Endothelial cell of umbilical vein (primary cell): Measurements from ENCODE around the gene TOR1A. TPM values are rescaled to one million over a fixed set of nuclear protein-coding genes. Genes with fewer than 3 reads are reported as not detected.

Experiments used
- BruUV-seq: library from RNA; stranded (reverse); fragments of 400-500 nt; replicated peaks from 2 replicates; lab custom pipeline; 2021; lab: Mats Ljungman, UMichigan
- CTCF ChIA-PET: fragments of 300-600, 350-600 bp; sonication (Branson Sonifier 250); formaldehyde crosslinking; loops from one replicate; lab custom pipeline; 2021; ENCODE audit warnings: antibody characterized with exemption, inconsistent platforms; lab: Charles Lee
- POLR2A ChIA-PET: fragments of 300-600, 350-600 bp; sonication (Branson Sonifier 250); formaldehyde crosslinking; loops from one replicate; lab custom pipeline; 2021; ENCODE audit warnings: antibody characterized with exemption, inconsistent platforms; lab: Charles Lee
- DNase-seq: peaks from one replicate; pipeline ENCODE4 v3.0.0-alpha.2; 2011; ENCODE audit warnings: low read depth, low spot score
- FAIRE-seq: peaks from 2 replicates; lab custom pipeline; 2011; peaks lifted over from hg19 to GRCh38; lab: Jason Lieb, UNC
- H2AFZ ChIP-seq: 2 replicates; pipeline ENCODE4 v1.6.0; 2012; ENCODE audit warnings: low read depth, low read length, control low read depth, inconsistent platforms
- H3K27ac ChIP-seq: 2 replicates; pipeline ENCODE4 v1.5.1; 2011; ENCODE audit warnings: low read depth, mild to moderate bottlenecking, control low read depth, low read length, moderate library complexity; ENCODE audit not compliant: insufficient read depth
- H3K27me3 ChIP-seq, 2 experiments: 2 replicates each; pipeline versions ENCODE4 v1.6.0 to v1.6.1; 2011; ENCODE audit warnings: low read length in 2 of 2, mixed read lengths in 1 of 2; ENCODE audit not compliant: control insufficient read depth in 2 of 2, insufficient read depth in 2 of 2
- H3K36me3 ChIP-seq, 2 experiments: 2 replicates in 1 of 2; 3 replicates in 1 of 2; pipeline ENCODE4 v1.5.1; 2011; ENCODE audit warnings: low read length in 2 of 2, mild to moderate bottlenecking in 1 of 2, moderate library complexity in 1 of 2; ENCODE audit not compliant: control insufficient read depth in 2 of 2, insufficient read depth in 2 of 2; ENCODE audit errors: extremely low read depth in 1 of 2
- H3K4me1 ChIP-seq: 3 replicates; pipeline ENCODE4 v1.5.1; 2011; ENCODE audit warnings: mild to moderate bottlenecking, low read length; ENCODE audit not compliant: control insufficient read depth, insufficient read depth; ENCODE audit errors: extremely low read depth
- H3K4me2 ChIP-seq: 2 replicates; pipeline ENCODE4 v1.6.1; 2011; ENCODE audit warnings: low read length, control low read depth, mixed read lengths; ENCODE audit not compliant: insufficient read depth
- H3K4me3 ChIP-seq, 3 experiments: fragments of 200-600 bp in 1 of 3; sonication (generic), shearing (Covaris generic) in 1 of 3; replicated peaks in 1 of 3; 2 replicates each; pipeline ENCODE4 v1.5.1; 2011 to 2016; ENCODE audit warnings: control low read depth in 3 of 3, low read length in 3 of 3, mild to moderate bottlenecking in 2 of 3, inconsistent platforms in 1 of 3, low read depth in 1 of 3, moderate library complexity in 1 of 3; ENCODE audit not compliant: insufficient read depth in 1 of 3
- H3K79me2 ChIP-seq: 2 replicates; pipeline ENCODE4 v1.6.0; 2012; ENCODE audit warnings: low read length, inconsistent platforms; ENCODE audit not compliant: control insufficient read depth, insufficient read depth
- H3K9ac ChIP-seq: replicated peaks from 2 replicates; pipeline ENCODE3; 2011; ENCODE audit warnings: low read length, control low read depth; ENCODE audit not compliant: insufficient read depth; ENCODE audit errors: extremely low read depth
- H3K9me1 ChIP-seq: replicated peaks from 3 replicates; pipeline ENCODE4 v1.6.0; 2011; ENCODE audit warnings: mild to moderate bottlenecking, low read length; ENCODE audit not compliant: control insufficient read depth, insufficient read depth; ENCODE audit errors: extremely low read depth
- H3K9me3 ChIP-seq: replicated peaks from 2 replicates; pipeline ENCODE4 v1.5.1; 2012; ENCODE audit warnings: low read length, inconsistent platforms; ENCODE audit not compliant: control insufficient read depth, insufficient read depth
- H4K20me1 ChIP-seq: replicated peaks from 2 replicates; pipeline ENCODE3; 2011; ENCODE audit warnings: mild to moderate bottlenecking, low read length; ENCODE audit not compliant: control insufficient read depth, insufficient read depth; ENCODE audit errors: extremely low read depth
- CTCF ChIP-seq, 2 donors: IDR thresholded peaks; 1 replicate in 1 of 2; 2 replicates in 1 of 2; pipeline ENCODE4 v1.5.1; 2011; ENCODE audit warnings: low read length in 2 of 2, mild to moderate bottlenecking in 2 of 2, moderate library complexity in 2 of 2, control low read depth in 1 of 2, inconsistent platforms in 1 of 2, low read depth in 1 of 2; ENCODE audit not compliant: insufficient read depth in 1 of 2; ENCODE audit errors: extremely low read depth in 1 of 2
- EZH2 ChIP-seq: IDR thresholded peaks from 2 replicates; pipeline ENCODE4 v1.6.1; 2012; ENCODE audit warnings: borderline replicate concordance, low read depth, mild to moderate bottlenecking, moderate library complexity, low read length, inconsistent platforms; ENCODE audit not compliant: severe bottlenecking
- FOS ChIP-seq: IDR thresholded peaks from 2 replicates; pipeline ENCODE4 v1.6.1; 2011; ENCODE audit warnings: mild to moderate bottlenecking, low read length, moderate library complexity, borderline replicate concordance; ENCODE audit not compliant: insufficient read depth
- GATA2 ChIP-seq: IDR thresholded peaks from 2 replicates; pipeline ENCODE4 v1.7.0; 2011; ENCODE audit warnings: low read depth, mild to moderate bottlenecking, moderate library complexity, mixed read lengths, low read length; ENCODE audit not compliant: insufficient read length, insufficient read depth
- JUN ChIP-seq: IDR thresholded peaks from 2 replicates; pipeline ENCODE4 v1.6.1; 2011; ENCODE audit warnings: borderline replicate concordance, low read depth; ENCODE audit not compliant: insufficient read length, insufficient read depth
- MYC ChIP-seq: IDR thresholded peaks from one replicate; pipeline ENCODE4 v1.6.1; 2011; ENCODE audit warnings: mild to moderate bottlenecking, low read depth, low read length
- POLR2A ChIP-seq: IDR thresholded peaks from 2 replicates; pipeline ENCODE4 v1.6.1; 2012; ENCODE audit warnings: low read depth, mild to moderate bottlenecking, control low read depth, low read length
- POLR2AphosphoS5 ChIP-seq: IDR thresholded peaks from 2 replicates; pipeline ENCODE4 v1.6.1; 2012; ENCODE audit warnings: low read depth, mild to moderate bottlenecking, control low read depth, low read length, moderate library complexity; ENCODE audit not compliant: insufficient read depth
- dilution Hi-C: fragments of 300-500 bp; cut with MboI; formaldehyde crosslinking; loops from one replicate; pipeline ENCODE4 v1.15.0; 2019; ENCODE audit warnings: low sequenced_read_pairs; ENCODE audit not compliant: extremely low pct_ligation_motif_present
- intact Hi-C: fragments of 100-400 bp; cut with micrococcal nuclease; formaldehyde crosslinking; loops from one replicate; pipeline ENCODE4 v1.10.0; 2022
- polyA plus RNA-seq, 4 experiments: library from polyadenylated mRNA; depleted of rRNA in 3 of 4; stranded (reverse) in 3 of 4; unstranded in 1 of 4; fragments of >200 nt; gene quantifications; 2 replicates each; pipeline versions ENCODE4 v1.2.1 to v1.2.3, GENCODE V29; 2011 to 2012; ENCODE audit warnings: missing spikeins in 1 of 4
- total RNA-seq: library from RNA; stranded (reverse); gene quantifications from 2 replicates; pipeline ENCODE4 v1.2.3, GENCODE V29; 2021
- TF ChIP-seq, protein P1 (sequence below): IDR thresholded peaks from 2 replicates; pipeline ENCODE4 v1.6.1; 2011; ENCODE audit not compliant: insufficient read depth, insufficient read length

Gene TOR1A
- total and polyA plus RNA-seq, 2 donors (not counting 3 experiments of a cell fraction or from before 2014, with no cell fraction given) = 57.8 to 89.8 TPM

GRCh38 chr9:129841071-129841470 is 17.1 kb upstream of the TOR1A start:
- H4K20me1 ChIP-seq = no peaks in the 10 kb centered on the region
- TF ChIP-seq POLR2AphosphoS5 = no peak
- no peak for TF ChIP-seq FOS
- no peak for TF ChIP-seq MYC
- TF ChIP-seq, protein P1, sequence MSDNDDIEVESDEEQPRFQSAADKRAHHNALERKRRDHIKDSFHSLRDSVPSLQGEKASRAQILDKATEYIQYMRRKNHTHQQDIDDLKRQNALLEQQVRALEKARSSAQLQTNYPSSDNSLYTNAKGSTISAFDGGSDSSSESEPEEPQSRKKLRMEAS = no peak
- no peak for TF ChIP-seq POLR2A
- TF ChIP-seq EZH2 = no peak
- no peak for TF ChIP-seq GATA2
- no peak for TF ChIP-seq CTCF (IDR thresholded peaks at IDR 0.05; ENCODE audit: extremely low read depth in 1 of 2, insufficient read depth in 1 of 2, low read depth in 1 of 2, low read length in 2 of 2)
- no peak for TF ChIP-seq JUN
- DNase-seq (no peak), FAIRE-seq (peak; percentile 48)
- no peaks in the 10 kb centered on the region for H3K27me3 ChIP-seq
- no peak overlapping the region for H3K9ac ChIP-seq
- ChIA-PET POLR2A (no interaction called here), CTCF (interaction anchor here (0.6 to 0.7 kb wide), 2 partner anchors 20 to 206 kb away, joined by 3 read pairs; no protein-coding TSS in a partner anchor)
- H3K4me1 ChIP-seq = peaks cover 8% of the 10 kb centered on the region
- intact Hi-C loops = no loop called here
- dilution Hi-C loops = no loop called here
- no peak overlapping the region for H3K4me2 ChIP-seq
- no TSS peak for BruUV-seq
- H2AFZ ChIP-seq = no peak overlapping the region
- no peak overlapping the region for H3K27ac ChIP-seq
- H3K9me3 ChIP-seq = no peaks in the 10 kb centered on the region
- no peak overlapping the region for H3K4me3 ChIP-seq
- H3K36me3 ChIP-seq = no peaks in the 10 kb centered on the region
- no peaks in the 10 kb centered on the region for H3K9me1 ChIP-seq
- no peaks in the 10 kb centered on the region for H3K79me2 ChIP-seq
